ENCODE results near the gene CNOT3.

Gene CNOT3

GRCh38 chr19:54142166-54142780 lies 4.7 kb downstream of the CNOT3 start:
- no peak for FAIRE-seq
- DNase-seq (ENCODE audit: insufficient read length, low spot score) = no peak
- TF ChIP-seq CTCF (IDR thresholded peaks at IDR 0.05; ENCODE audit: insufficient read depth, missing control alignments) = no peak

GRCh38 chr19:54145541-54146158 lies 8.1 kb downstream of the CNOT3 start:
- FAIRE-seq (no peak), DNase-seq (ENCODE audit: insufficient read length, low spot score) (no peak)
- no peak for TF ChIP-seq CTCF (IDR thresholded peaks at IDR 0.05; ENCODE audit: insufficient read depth, missing control alignments)

GRCh38 chr19:54147676-54148075 lies 10.1 kb downstream of the CNOT3 start:
- DNase-seq (ENCODE audit: insufficient read length, low spot score) (no peak), FAIRE-seq (no peak)
- TF ChIP-seq CTCF (IDR thresholded peaks at IDR 0.05; ENCODE audit: insufficient read depth, missing control alignments) = no peak

- no peak for DNase-seq (ENCODE audit: insufficient read length, low spot score)
- FAIRE-seq = no peak
- TF ChIP-seq CTCF (IDR thresholded peaks at IDR 0.05; ENCODE audit: insufficient read depth, missing control alignments) = no peak
Measured at GRCh38 chr19:54148158-54148557, 10.6 kb downstream of the CNOT3 start.

GRCh38 chr19:54149021-54149812 lies 11.7 kb downstream of the CNOT3 start:
- TF ChIP-seq CTCF (IDR thresholded peaks at IDR 0.05; ENCODE audit: insufficient read depth, missing control alignments) = no peak
- DNase-seq (ENCODE audit: insufficient read length, low spot score) (no peak), FAIRE-seq (no peak)

GRCh38 chr19:54151362-54152035 lies 13.9 kb downstream of the CNOT3 start:
- FAIRE-seq (no peak), DNase-seq (ENCODE audit: insufficient read length, low spot score) (no peak)
- TF ChIP-seq CTCF (IDR thresholded peaks at IDR 0.05; ENCODE audit: insufficient read depth, missing control alignments) = no peak
